Measurements from ENCODE around the gene S100A14.

DNA sequence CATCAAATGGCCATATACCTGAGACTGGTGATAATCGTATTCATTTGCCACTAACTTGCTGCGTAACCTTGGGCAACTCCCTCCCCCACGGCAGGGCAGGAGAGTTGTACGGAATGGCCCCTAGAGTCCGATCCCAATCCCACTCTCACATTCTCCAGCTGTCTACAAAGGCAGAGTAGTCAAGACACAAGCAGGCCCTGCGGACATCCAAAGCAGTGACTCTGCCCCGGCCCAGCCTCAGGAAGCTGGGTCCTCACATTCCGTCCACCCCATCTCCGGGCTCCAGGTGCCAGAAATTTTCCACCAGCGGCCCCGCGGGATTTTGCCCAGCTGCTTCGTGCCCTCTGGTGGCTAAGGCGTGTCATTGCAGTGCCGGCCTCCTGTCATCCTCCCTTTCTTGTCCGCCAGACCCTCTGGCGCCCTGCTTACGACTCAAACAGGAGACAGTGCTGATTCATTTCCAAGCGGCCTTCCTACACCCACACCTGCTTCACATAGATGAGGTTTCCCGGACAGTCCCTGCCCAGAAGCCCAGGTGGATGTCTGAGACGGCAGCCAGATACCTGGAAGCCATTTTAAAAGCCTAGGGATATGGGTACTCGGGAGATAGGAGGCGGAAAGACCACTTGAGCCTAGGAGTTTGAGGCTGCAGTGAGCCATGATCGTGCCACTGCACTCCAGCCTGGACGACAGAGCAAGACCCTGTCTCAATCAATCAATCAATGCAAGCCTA is 47.6 kb downstream of the S100A14 start:
- TF ChIP-seq, protein P1, sequence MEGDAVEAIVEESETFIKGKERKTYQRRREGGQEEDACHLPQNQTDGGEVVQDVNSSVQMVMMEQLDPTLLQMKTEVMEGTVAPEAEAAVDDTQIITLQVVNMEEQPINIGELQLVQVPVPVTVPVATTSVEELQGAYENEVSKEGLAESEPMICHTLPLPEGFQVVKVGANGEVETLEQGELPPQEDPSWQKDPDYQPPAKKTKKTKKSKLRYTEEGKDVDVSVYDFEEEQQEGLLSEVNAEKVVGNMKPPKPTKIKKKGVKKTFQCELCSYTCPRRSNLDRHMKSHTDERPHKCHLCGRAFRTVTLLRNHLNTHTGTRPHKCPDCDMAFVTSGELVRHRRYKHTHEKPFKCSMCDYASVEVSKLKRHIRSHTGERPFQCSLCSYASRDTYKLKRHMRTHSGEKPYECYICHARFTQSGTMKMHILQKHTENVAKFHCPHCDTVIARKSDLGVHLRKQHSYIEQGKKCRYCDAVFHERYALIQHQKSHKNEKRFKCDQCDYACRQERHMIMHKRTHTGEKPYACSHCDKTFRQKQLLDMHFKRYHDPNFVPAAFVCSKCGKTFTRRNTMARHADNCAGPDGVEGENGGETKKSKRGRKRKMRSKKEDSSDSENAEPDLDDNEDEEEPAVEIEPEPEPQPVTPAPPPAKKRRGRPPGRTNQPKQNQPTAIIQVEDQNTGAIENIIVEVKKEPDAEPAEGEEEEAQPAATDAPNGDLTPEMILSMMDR (IDR thresholded peaks at IDR 0.05; ENCODE audit: poor library complexity, severe bottlenecking): peak; percentile 71
- TF ChIP-seq EP300 (conservative IDR thresholded peaks at IDR 0.05; ENCODE audit: poor library complexity, severe bottlenecking) (no peak), POLR2AphosphoS5 (IDR thresholded peaks at IDR 0.05) (no peak)
